Measurements from ENCODE around the gene COL12A1.
A peak's percentile ranks its signal among the peaks of the same experiment; 100 is the strongest.

Gene COL12A1

GRCh38 chr6:75213732-75214131 lies 7.9 kb upstream of the COL12A1 start:
- no peak for DNase-seq (ENCODE audit: extremely low read depth, low read depth)
- H3K4me3 ChIP-seq (replicated peaks; ENCODE audit: low read depth, low read length), result no peak overlapping the region

GRCh38 chr6:75213112-75213511 lies 7.3 kb upstream of the COL12A1 start:
- TF ChIP-seq CTCF (IDR thresholded peaks at IDR 0.05; ENCODE audit: low read depth, low read length, missing control alignments), result no peak
- DNase-seq (ENCODE audit: extremely low read depth, low read depth), result no peak
- H3K4me3 ChIP-seq (replicated peaks; ENCODE audit: low read depth, low read length), result no peak overlapping the region

More at GRCh38 chr6:75213732-75214131, 7.9 kb upstream of the COL12A1 start:
- TF ChIP-seq CTCF (IDR thresholded peaks at IDR 0.05; ENCODE audit: low read depth, low read length, missing control alignments), result no peak

- no peak overlapping the region for H3K4me3 ChIP-seq (replicated peaks; ENCODE audit: low read depth, low read length)
- DNase-seq (ENCODE audit: extremely low read depth, low read depth), result no peak
- TF ChIP-seq CTCF (IDR thresholded peaks at IDR 0.05; ENCODE audit: low read depth, low read length, missing control alignments), result no peak
Observed at GRCh38 chr6:75211920-75212590, 6.2 kb upstream of the COL12A1 start.

GRCh38 chr6:75210885-75211739 lies 5.3 kb upstream of the COL12A1 start:
- no peak overlapping the region for H3K4me3 ChIP-seq (replicated peaks; ENCODE audit: low read depth, low read length)
- TF ChIP-seq CTCF (IDR thresholded peaks at IDR 0.05; ENCODE audit: low read depth, low read length, missing control alignments), result peak; percentile 59
- DNase-seq (ENCODE audit: extremely low read depth, low read depth), result no peak

- no peak overlapping the region for H3K4me3 ChIP-seq (replicated peaks; ENCODE audit: low read depth, low read length)
- no peak for DNase-seq (ENCODE audit: extremely low read depth, low read depth)
- TF ChIP-seq CTCF (IDR thresholded peaks at IDR 0.05; ENCODE audit: low read depth, low read length, missing control alignments), result no peak
Observed at GRCh38 chr6:75209184-75209723, 3.4 kb upstream of the COL12A1 start.

GRCh38 chr6:75208298-75209183 lies 2.7 kb upstream of the COL12A1 start:
- no peak for DNase-seq (ENCODE audit: extremely low read depth, low read depth)
- no peak overlapping the region for H3K4me3 ChIP-seq (replicated peaks; ENCODE audit: low read depth, low read length)
- peak; percentile 89 for TF ChIP-seq CTCF (IDR thresholded peaks at IDR 0.05; ENCODE audit: low read depth, low read length, missing control alignments)

Data from HFF-Myc (cell line).